KOPT-K1 (cell line): Measurements from ENCODE around the gene RNLS.

Experiments used
- H3K27ac ChIP-seq: fragments of 200-600 bp; sonication (generic); 2 replicates; pipeline ENCODE4 v1.5.1; 2016; ENCODE audit warnings: antibody characterized with exemption, mild to moderate bottlenecking, low read depth, low read length; ENCODE audit not compliant: poor library complexity, severe bottlenecking
- H3K36me3 ChIP-seq: fragments of 200-600 bp; sonication (generic); 2 replicates; pipeline ENCODE4 v1.5.1; 2017; ENCODE audit warnings: antibody characterized with exemption, mild to moderate bottlenecking, low read length, moderate library complexity; ENCODE audit not compliant: insufficient read depth
- H3K9me3 ChIP-seq: fragments of 200-600 bp; sonication (generic); 2 replicates; pipeline ENCODE4 v1.5.1; 2017; ENCODE audit warnings: antibody characterized with exemption, low read length, mild to moderate bottlenecking; ENCODE audit not compliant: insufficient read depth, poor library complexity, severe bottlenecking

The RNLS gene

GRCh38 chr10:88459530-88459929 is 123.6 kb downstream of the RNLS start:
- H3K9me3 ChIP-seq = no peaks in the 10 kb centered on the region
- no peak overlapping the region for H3K27ac ChIP-seq
- no peaks in the 10 kb centered on the region for H3K36me3 ChIP-seq

GRCh38 chr10:88458209-88458608 is 124.9 kb downstream of the RNLS start:
- Histone ChIP-seq H3K27ac (no peak overlapping the region), H3K36me3 (no peaks in the 10 kb centered on the region), H3K9me3 (no peaks in the 10 kb centered on the region)

- H3K9me3 ChIP-seq = no peaks in the 10 kb centered on the region
- no peak overlapping the region for H3K27ac ChIP-seq
- no peaks in the 10 kb centered on the region for H3K36me3 ChIP-seq
These were observed 125.5 kb downstream of the RNLS start for GRCh38 chr10:88457660-88458059.

GRCh38 chr10:88456730-88457129 is 126.4 kb downstream of the RNLS start:
- Histone ChIP-seq H3K9me3 (no peaks in the 10 kb centered on the region), H3K27ac (no peak overlapping the region), H3K36me3 (no peaks in the 10 kb centered on the region)

- Histone ChIP-seq H3K36me3 (no peaks in the 10 kb centered on the region), H3K9me3 (no peaks in the 10 kb centered on the region)
These were observed 127.3 kb downstream of the RNLS start for GRCh38 chr10:88455831-88456230.

GRCh38 chr10:88450201-88450600 is 132.9 kb downstream of the RNLS start:
- Histone ChIP-seq H3K9me3 (no peaks in the 10 kb centered on the region), H3K27ac (no peak overlapping the region), H3K36me3 (no peaks in the 10 kb centered on the region)

More at GRCh38 chr10:88455831-88456230, 127.3 kb downstream of the RNLS start:
- H3K27ac ChIP-seq = no peak overlapping the region

- peaks cover 9% of the 10 kb centered on the region for H3K9me3 ChIP-seq
- no peaks in the 10 kb centered on the region for H3K36me3 ChIP-seq
- H3K27ac ChIP-seq = no peak overlapping the region
These were observed 140.4 kb downstream of the RNLS start for GRCh38 chr10:88442716-88443115.

- Histone ChIP-seq H3K36me3 (no peaks in the 10 kb centered on the region), H3K27ac (no peak overlapping the region), H3K9me3 (peaks cover 9% of the 10 kb centered on the region)
These were observed 142.6 kb downstream of the RNLS start for GRCh38 chr10:88440541-88440940.

- Histone ChIP-seq H3K9me3 (peaks cover 7% of the 10 kb centered on the region), H3K27ac (no peak overlapping the region)
These were observed 143.2 kb downstream of the RNLS start for GRCh38 chr10:88439932-88440331.

GRCh38 chr10:88437411-88437810 is 145.7 kb downstream of the RNLS start:
- Histone ChIP-seq H3K9me3 (no peaks in the 10 kb centered on the region), H3K27ac (no peak overlapping the region), H3K36me3 (no peaks in the 10 kb centered on the region)

More at GRCh38 chr10:88439932-88440331, 143.2 kb downstream of the RNLS start:
- no peaks in the 10 kb centered on the region for H3K36me3 ChIP-seq

- Histone ChIP-seq H3K36me3 (no peaks in the 10 kb centered on the region), H3K9me3 (peaks cover 7% of the 10 kb centered on the region), H3K27ac (no peak overlapping the region)
These were observed 149.4 kb downstream of the RNLS start for GRCh38 chr10:88433565-88434186.

GRCh38 chr10:88431103-88431502 is 152.0 kb downstream of the RNLS start:
- no peak overlapping the region for H3K27ac ChIP-seq
- no peaks in the 10 kb centered on the region for H3K36me3 ChIP-seq
- peaks cover 7% of the 10 kb centered on the region for H3K9me3 ChIP-seq

- no peaks in the 10 kb centered on the region for H3K36me3 ChIP-seq
- peaks cover 7% of the 10 kb centered on the region for H3K9me3 ChIP-seq
- no peak overlapping the region for H3K27ac ChIP-seq
These were observed 154.1 kb downstream of the RNLS start for GRCh38 chr10:88428976-88429375.

- Histone ChIP-seq H3K36me3 (no peaks in the 10 kb centered on the region), H3K9me3 (peaks cover 7% of the 10 kb centered on the region), H3K27ac (no peak overlapping the region)
These were observed 154.7 kb downstream of the RNLS start for GRCh38 chr10:88428442-88428841.

- no peak overlapping the region for H3K27ac ChIP-seq
- H3K36me3 ChIP-seq = no peaks in the 10 kb centered on the region
- H3K9me3 ChIP-seq = peaks cover 7% of the 10 kb centered on the region
These were observed 156.1 kb downstream of the RNLS start for GRCh38 chr10:88427024-88427423.

GRCh38 chr10:88424881-88425280 is 158.2 kb downstream of the RNLS start:
- Histone ChIP-seq H3K27ac (no peak overlapping the region), H3K9me3 (no peaks in the 10 kb centered on the region), H3K36me3 (no peaks in the 10 kb centered on the region)
